ENCODE measurements around the gene PNPLA8. TPM values are rescaled to one million over a fixed set of nuclear protein-coding genes. Genes with fewer than 3 reads are reported as not detected.

Gene PNPLA8
- total RNA-seq (32.1 TPM), polyA plus RNA-seq (28.2 TPM)
- long read RNA-seq, donor 1 = 0 reads
- long read RNA-seq, donor 2 = 0 reads
- long read RNA-seq, donor 3, transcript PNPLA8-201 (11 exons, 3,490 nt) = major isoform, 7 of 23 reads
- long read RNA-seq, donor 3, partial matches to known transcripts = 16 of 23 reads
- long read RNA-seq, donor 3, other reads (novel, unspliced or antisense) = 0 of 23 reads
- long read RNA-seq, donor 4, partial matches to known transcripts = 0 of 1 reads
- long read RNA-seq, donor 4, other reads (novel, unspliced or antisense) = 0 of 1 reads
- long read RNA-seq, donor 5, partial matches to known transcripts = 15 of 22 reads
- long read RNA-seq, donor 5, other reads (novel, unspliced or antisense) = 0 of 22 reads
- long read RNA-seq, donor 6, transcript PNPLA8-201 (11 exons, 3,490 nt) = major isoform, 5 of 6 reads
- long read RNA-seq, donor 6, partial matches to known transcripts = 0 of 6 reads
- long read RNA-seq, donor 6, other reads (novel, unspliced or antisense) = 0 of 6 reads
- long read RNA-seq, donor 7, transcript PNPLA8-206 (10 exons, 3,462 nt) = major isoform, 7 of 19 reads
- long read RNA-seq, donor 7, partial matches to known transcripts = 8 of 19 reads
- long read RNA-seq, donor 7, other reads (novel, unspliced or antisense) = 0 of 19 reads
- long read RNA-seq, donor 8, partial matches to known transcripts = 0 of 1 reads
- long read RNA-seq, donor 8, other reads (novel, unspliced or antisense) = 0 of 1 reads
- long read RNA-seq, donor 9, transcript PNPLA8-206 (10 exons, 3,462 nt) = major isoform, 6 of 10 reads
- long read RNA-seq, donor 9, partial matches to known transcripts = 0 of 10 reads
- long read RNA-seq, donor 9, other reads (novel, unspliced or antisense) = 0 of 10 reads
- long read RNA-seq, donor 10, partial matches to known transcripts = 0 of 9 reads
- long read RNA-seq, donor 10, other reads (novel, unspliced or antisense) = 0 of 9 reads

DNA sequence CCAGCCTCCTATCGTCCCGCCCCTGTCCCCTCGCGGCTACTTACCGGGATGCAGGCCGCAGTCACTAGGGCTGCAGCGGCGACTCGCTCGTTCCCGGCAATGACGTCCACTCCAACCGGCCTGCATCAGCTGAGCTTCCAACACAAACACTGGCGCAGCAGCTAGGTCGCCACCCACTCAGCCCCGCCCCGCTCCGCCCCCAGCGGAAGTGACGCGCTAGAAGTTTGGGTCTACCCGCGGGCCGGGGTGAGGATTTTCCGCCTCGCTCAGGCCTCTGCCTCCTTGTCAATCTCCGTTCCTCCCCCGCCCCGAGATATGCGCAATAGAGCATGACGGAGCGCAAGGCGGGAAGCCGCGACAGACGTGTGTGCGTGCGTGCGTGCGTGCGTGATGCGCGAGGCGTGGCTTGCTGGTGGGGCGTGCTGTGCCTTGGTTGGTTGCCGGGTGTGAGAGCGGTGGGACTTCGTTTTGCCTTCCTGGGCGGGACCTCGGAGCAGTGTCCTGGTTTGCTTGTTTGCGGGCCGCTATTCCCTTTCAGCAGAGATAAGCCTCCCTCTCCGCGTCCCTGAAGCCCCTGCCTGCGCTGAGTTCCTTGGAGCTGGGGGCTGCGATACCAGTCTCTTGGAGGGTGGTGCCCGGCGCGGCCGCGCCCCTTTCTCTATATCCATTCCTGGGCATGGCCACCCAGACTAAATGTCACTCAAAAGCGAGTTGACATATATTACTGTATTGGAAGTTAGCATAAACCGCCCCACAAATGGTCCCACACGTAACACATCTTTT is at the start of gene PNPLA8:
Gene PNPLA8, minus strand, starts transcription at position 151 of the 783 bp plus-strand sequence. CDS start 10,644 bp downstream, outside the sequence.
- Histone ChIP-seq H3K9me3 (ENCODE audit: control insufficient read depth in 2 of 2, insufficient read depth in 1 of 2, low read length in 1 of 2) (no peaks in the 10 kb centered on the region), H3K4me3 (ENCODE audit: low read length in 2 of 2) (peak within 1 kb of the TSS; percentile 82 to 86), H3K27ac (ENCODE audit: low read depth in 1 of 2, low read length in 1 of 2) (peak within 1 kb of the TSS; percentile 97 to 99), H3K36me3 (ENCODE audit: control insufficient read depth in 2 of 2, insufficient read depth in 2 of 2, low read length in 1 of 2) (no peaks in the 10 kb centered on the region), H3K27me3 (ENCODE audit: control insufficient read depth in 2 of 2, insufficient read depth in 1 of 2, low read length in 1 of 2) (no peaks in the 10 kb centered on the region), H3K4me1 (ENCODE audit: control insufficient read depth in 2 of 2, insufficient read depth in 2 of 2, low read length in 2 of 2) (peaks cover 9 to 13% of the 10 kb centered on the region in 2 donors)
- peak; percentile 92 to 100 (median 99) for DNase-seq (ENCODE audit: low read depth in 6 of 9, low spot score in 9 of 9)
- WGBS = under 1% methylated on average over 64 of the region's 64 CpGs

- Histone ChIP-seq H3K36me3 (ENCODE audit: control insufficient read depth in 2 of 2, insufficient read depth in 2 of 2, low read length in 1 of 2) (peaks cover 11 to 35% of the 10 kb centered on the region in 2 donors), H3K4me1 (ENCODE audit: control insufficient read depth in 2 of 2, insufficient read depth in 2 of 2, low read length in 2 of 2) (peaks cover 0 to 3% of the 10 kb centered on the region in 2 donors)
- WGBS = 95% methylated on average over 2 of the region's 2 CpGs
Observed at GRCh38 chr7:108575156-108575555, 49.2 kb upstream of the PNPLA8 start.

GRCh38 chr7:108572480-108572879 is 46.5 kb upstream of the PNPLA8 start:
- H3K4me1 ChIP-seq (ENCODE audit: control insufficient read depth in 2 of 2, insufficient read depth in 2 of 2, low read length in 2 of 2) = peaks cover 0 to 12% of the 10 kb centered on the region in 2 donors
- H3K36me3 ChIP-seq (ENCODE audit: control insufficient read depth in 2 of 2, insufficient read depth in 2 of 2, low read length in 1 of 2) = peaks cover 0 to 26% of the 10 kb centered on the region in 2 donors
- no peaks in the 10 kb centered on the region for H3K27me3 ChIP-seq (ENCODE audit: control insufficient read depth in 2 of 2, insufficient read depth in 1 of 2, low read length in 1 of 2)
- no peak for DNase-seq (ENCODE audit: low read depth in 6 of 9, low spot score in 9 of 9)
- no peaks in the 10 kb centered on the region for H3K9me3 ChIP-seq (ENCODE audit: control insufficient read depth in 2 of 2, insufficient read depth in 1 of 2, low read length in 1 of 2)
- 95% methylated on average over 2 of the region's 2 CpGs for WGBS
- no peak overlapping the region for H3K27ac ChIP-seq (ENCODE audit: low read depth in 1 of 2, low read length in 1 of 2)
- H3K4me3 ChIP-seq (ENCODE audit: low read length in 2 of 2) = no peak overlapping the region

More at GRCh38 chr7:108575156-108575555, 49.2 kb upstream of the PNPLA8 start:
- H3K27me3 ChIP-seq (ENCODE audit: control insufficient read depth in 2 of 2, insufficient read depth in 1 of 2, low read length in 1 of 2) = no peaks in the 10 kb centered on the region
- no peak overlapping the region for H3K4me3 ChIP-seq (ENCODE audit: low read length in 2 of 2)
- DNase-seq (ENCODE audit: low read depth in 6 of 9, low spot score in 9 of 9) = no peak
- no peak overlapping the region for H3K27ac ChIP-seq (ENCODE audit: low read depth in 1 of 2, low read length in 1 of 2)
- H3K9me3 ChIP-seq (ENCODE audit: control insufficient read depth in 2 of 2, insufficient read depth in 1 of 2, low read length in 1 of 2) = peaks cover 5 to 13% of the 10 kb centered on the region in 2 donors

DNA sequence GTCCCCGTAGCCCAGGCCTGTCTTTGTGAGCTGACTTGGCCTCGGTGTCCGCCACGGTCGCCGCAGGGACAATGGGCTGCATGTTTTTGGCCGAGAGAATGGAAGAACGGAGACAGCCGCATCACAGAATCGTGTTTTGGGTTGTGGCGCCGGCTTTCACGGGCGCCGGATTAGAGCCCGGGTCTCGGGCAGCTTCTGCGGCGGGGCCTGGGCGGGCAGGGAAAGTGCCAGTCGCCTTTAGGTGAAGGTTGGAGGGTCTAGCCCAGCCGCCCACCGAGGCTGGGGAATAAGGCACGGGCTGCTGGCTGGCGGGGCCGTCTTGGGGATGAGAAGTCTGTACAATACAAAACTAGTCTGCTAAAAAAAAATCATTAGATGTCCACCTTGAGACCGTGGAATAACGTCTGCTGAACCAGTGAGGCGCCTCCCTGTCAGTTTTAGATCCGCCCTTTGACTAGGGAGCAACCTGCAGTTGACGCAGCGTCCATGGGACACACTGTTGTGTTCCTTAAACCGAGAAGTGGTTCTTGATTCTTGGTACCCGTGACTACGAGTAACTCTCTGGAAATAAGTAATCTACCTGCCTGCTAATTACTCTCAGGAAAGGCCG is 44.3 kb upstream of the PNPLA8 start:
- peak overlapping the region; percentile 62 to 88 for H3K4me3 ChIP-seq (ENCODE audit: low read length in 2 of 2)
- peak overlapping the region; percentile 96 to 98 for H3K27ac ChIP-seq (ENCODE audit: low read depth in 1 of 2, low read length in 1 of 2)
- no peaks in the 10 kb centered on the region for H3K27me3 ChIP-seq (ENCODE audit: control insufficient read depth in 2 of 2, insufficient read depth in 1 of 2, low read length in 1 of 2)
- no peaks in the 10 kb centered on the region for H3K9me3 ChIP-seq (ENCODE audit: control insufficient read depth in 2 of 2, insufficient read depth in 1 of 2, low read length in 1 of 2)
- H3K4me1 ChIP-seq (ENCODE audit: control insufficient read depth in 2 of 2, insufficient read depth in 2 of 2, low read length in 2 of 2) = peaks cover 0 to 12% of the 10 kb centered on the region in 2 donors
- peak in 8 of 9 donors; percentile 14 to 62 (median 25) for DNase-seq (ENCODE audit: low read depth in 6 of 9, low spot score in 9 of 9)
- under 1% methylated on average over 36 of the region's 36 CpGs for WGBS
- peaks cover 0 to 17% of the 10 kb centered on the region in 2 donors for H3K36me3 ChIP-seq (ENCODE audit: control insufficient read depth in 2 of 2, insufficient read depth in 2 of 2, low read length in 1 of 2)

GRCh38 chr7:108569381-108570145 is 43.6 kb upstream of the PNPLA8 start, which contains the start of the genes DNAJB9 and THAP5:
Gene DNAJB9, plus strand, starts transcription at chr7:108569874. Its CDS starts 1,853 bp downstream, at chr7:108571727.
Gene THAP5, minus strand, starts transcription at chr7:108569706. Its CDS starts 137 bp downstream, at chr7:108569569.
- Histone ChIP-seq H3K4me3 (ENCODE audit: low read length in 2 of 2) (peak within 1 kb of the TSS; percentile 62 to 88), H3K4me1 (ENCODE audit: control insufficient read depth in 2 of 2, insufficient read depth in 2 of 2, low read length in 2 of 2) (peaks cover 0 to 12% of the 10 kb centered on the region in 2 donors), H3K36me3 (ENCODE audit: control insufficient read depth in 2 of 2, insufficient read depth in 2 of 2, low read length in 1 of 2) (peaks cover 0 to 11% of the 10 kb centered on the region in 2 donors), H3K27me3 (ENCODE audit: control insufficient read depth in 2 of 2, insufficient read depth in 1 of 2, low read length in 1 of 2) (no peaks in the 10 kb centered on the region), H3K27ac (ENCODE audit: low read depth in 1 of 2, low read length in 1 of 2) (peak within 1 kb of the TSS; percentile 96 to 98), H3K9me3 (ENCODE audit: control insufficient read depth in 2 of 2, insufficient read depth in 1 of 2, low read length in 1 of 2) (no peaks in the 10 kb centered on the region)
- DNase-seq (ENCODE audit: low read depth in 6 of 9, low spot score in 9 of 9) = peak; percentile 98 to 100 (median 98)
- under 1% methylated on average over 65 of the region's 65 CpGs for WGBS

DNA sequence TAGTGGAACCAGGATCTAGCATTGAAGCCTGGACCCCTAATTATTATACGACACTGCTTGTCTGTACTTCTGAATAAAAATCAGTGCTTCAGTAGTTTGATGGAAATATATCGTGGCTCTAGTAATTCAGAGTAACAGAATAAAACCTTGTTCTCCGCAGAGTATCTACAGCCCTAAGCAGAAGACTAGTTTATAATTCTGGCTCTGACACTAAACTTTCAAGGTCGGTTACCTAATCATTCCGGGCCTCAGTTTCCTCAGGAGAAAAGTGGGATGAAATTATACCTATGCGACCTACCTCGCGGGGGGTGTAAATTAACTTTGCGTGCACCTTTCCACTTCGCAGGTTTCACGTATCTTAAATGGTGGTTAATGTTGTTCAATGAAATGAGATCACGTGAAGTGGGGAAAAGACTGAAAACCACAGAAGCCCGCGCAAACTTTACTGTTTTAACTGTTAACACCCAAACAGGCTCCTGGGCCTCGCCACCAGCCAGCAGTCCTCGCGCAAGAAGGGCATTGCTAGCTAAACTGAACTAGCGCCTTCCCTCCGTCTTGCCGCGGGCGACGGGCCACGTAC is 43.0 kb upstream of the PNPLA8 start:
- H3K27me3 ChIP-seq (ENCODE audit: control insufficient read depth in 2 of 2, insufficient read depth in 1 of 2, low read length in 1 of 2) = no peaks in the 10 kb centered on the region
- DNase-seq (ENCODE audit: low read depth in 6 of 9, low spot score in 9 of 9) = no peak
- peak overlapping the region; percentile 77 to 96 for H3K27ac ChIP-seq (ENCODE audit: low read depth in 1 of 2, low read length in 1 of 2)
- peaks cover 0 to 12% of the 10 kb centered on the region in 2 donors for H3K4me1 ChIP-seq (ENCODE audit: control insufficient read depth in 2 of 2, insufficient read depth in 2 of 2, low read length in 2 of 2)
- H3K9me3 ChIP-seq (ENCODE audit: control insufficient read depth in 2 of 2, insufficient read depth in 1 of 2, low read length in 1 of 2) = no peaks in the 10 kb centered on the region
- WGBS = 15% methylated on average over 24 of the region's 24 CpGs
- H3K36me3 ChIP-seq (ENCODE audit: control insufficient read depth in 2 of 2, insufficient read depth in 2 of 2, low read length in 1 of 2) = peaks cover 0 to 11% of the 10 kb centered on the region in 2 donors
- H3K4me3 ChIP-seq (ENCODE audit: low read length in 2 of 2) = peak overlapping the region; percentile 62 to 88

DNA sequence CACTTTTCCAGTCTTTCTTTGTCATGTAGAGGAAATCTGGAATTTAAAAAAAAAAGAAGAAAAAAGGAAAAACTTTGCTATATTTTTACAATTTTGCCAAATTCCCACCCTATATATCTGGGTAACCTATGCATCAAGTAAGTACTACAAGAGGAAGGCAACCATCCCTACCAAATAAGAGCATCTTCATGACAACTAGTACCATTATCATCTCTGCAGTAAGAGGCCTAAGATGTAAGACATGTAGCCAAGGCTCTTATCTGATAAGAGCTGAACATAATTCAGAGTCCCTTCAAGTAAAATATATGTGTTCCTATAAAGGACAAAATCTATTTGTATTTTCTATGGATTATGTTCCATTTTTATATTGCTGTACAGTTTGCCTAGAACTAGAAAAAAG is 40.1 kb upstream of the PNPLA8 start:
- no peak for DNase-seq (ENCODE audit: low read depth in 6 of 9, low spot score in 9 of 9)
- Histone ChIP-seq H3K4me1 (ENCODE audit: control insufficient read depth in 2 of 2, insufficient read depth in 2 of 2, low read length in 2 of 2) (peaks cover 0 to 9% of the 10 kb centered on the region in 2 donors), H3K4me3 (ENCODE audit: low read length in 2 of 2) (no peak overlapping the region), H3K36me3 (ENCODE audit: control insufficient read depth in 2 of 2, insufficient read depth in 2 of 2, low read length in 1 of 2) (peaks cover 0 to 2% of the 10 kb centered on the region in 2 donors), H3K27ac (ENCODE audit: low read depth in 1 of 2, low read length in 1 of 2) (no peak overlapping the region), H3K27me3 (ENCODE audit: control insufficient read depth in 2 of 2, insufficient read depth in 1 of 2, low read length in 1 of 2) (no peaks in the 10 kb centered on the region), H3K9me3 (ENCODE audit: control insufficient read depth in 2 of 2, insufficient read depth in 1 of 2, low read length in 1 of 2) (no peaks in the 10 kb centered on the region)
